Activated effector memory CD4-positive, alpha-beta T cell treated with Interleukin-2 at 50 U/mL for 16 hours (primary cell): ENCODE data around the gene OCIAD1.

Experiments
- DNase-seq: peaks from one replicate; pipeline ENCODE4 v3.0.0-alpha.2; 2020

OCIAD1 gene

DNA sequence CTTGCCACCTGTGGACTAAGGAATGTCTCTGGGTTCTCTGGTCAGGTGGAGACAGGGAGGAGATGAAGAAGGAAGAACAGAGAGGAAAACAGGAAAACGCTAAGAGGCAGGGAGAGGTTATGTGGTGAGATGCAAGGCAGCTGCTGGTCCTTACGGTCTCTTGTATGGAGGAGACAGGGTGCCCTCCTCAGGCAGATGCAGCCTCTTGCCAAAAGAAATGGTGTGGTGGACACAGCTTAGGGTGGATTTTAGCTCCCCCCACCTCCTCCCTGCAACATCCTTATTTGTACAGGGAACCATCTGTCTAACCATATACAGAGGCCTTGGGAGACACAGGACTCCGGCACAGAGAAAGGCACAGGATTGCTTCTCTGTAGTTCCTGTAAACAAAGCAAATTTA, 66.0 kb downstream of the OCIAD1 start:
- DNase-seq: no peak

DNA sequence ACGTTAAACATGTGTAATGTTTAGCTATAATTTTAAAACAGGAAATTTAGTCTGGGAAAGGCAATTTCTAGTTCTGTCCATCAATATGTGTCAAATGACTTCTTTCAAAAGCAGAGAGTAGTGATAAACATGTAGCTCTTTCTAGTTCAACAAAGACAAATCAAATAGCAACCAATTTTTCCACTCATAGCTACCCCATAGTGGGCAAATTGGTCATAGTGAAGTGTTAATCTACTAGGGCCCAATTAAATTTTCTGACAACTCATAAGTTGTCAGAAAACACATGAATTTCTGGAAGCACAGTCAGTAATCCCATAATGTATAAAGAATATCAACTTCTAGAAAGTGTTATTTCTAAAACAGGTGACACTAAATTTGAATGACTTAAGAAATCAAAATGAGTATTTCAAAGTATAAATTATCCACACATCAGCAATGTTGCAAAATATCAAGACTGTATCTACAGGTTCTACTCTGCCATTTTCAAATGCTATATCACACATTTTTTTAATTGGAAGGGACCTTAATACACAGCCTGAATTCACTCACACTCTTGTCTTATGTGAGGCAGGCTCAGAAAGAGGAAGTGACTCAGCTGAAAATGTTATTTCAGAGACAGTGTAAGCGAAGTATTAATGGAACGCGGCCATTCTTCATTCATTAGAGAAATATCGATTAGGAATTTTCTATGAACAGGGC, 68.0 kb downstream of the OCIAD1 start:
- no peak for DNase-seq

DNA sequence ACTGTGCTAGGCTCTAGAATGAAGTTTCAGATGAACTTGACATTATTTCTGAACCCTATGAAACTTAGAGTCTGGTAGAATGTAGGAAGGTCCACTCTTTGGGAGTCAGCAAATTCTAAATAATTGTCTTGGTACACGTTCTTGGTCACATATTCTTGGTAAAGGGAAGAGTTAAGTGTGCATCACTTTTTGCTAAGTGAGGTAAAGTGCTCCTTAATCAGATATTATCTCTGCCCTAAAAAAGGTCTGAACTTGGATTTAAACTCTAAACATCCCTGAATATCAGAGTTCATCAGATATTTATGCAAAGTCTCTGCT, 68.5 kb downstream of the OCIAD1 start:
- no peak for DNase-seq

DNA sequence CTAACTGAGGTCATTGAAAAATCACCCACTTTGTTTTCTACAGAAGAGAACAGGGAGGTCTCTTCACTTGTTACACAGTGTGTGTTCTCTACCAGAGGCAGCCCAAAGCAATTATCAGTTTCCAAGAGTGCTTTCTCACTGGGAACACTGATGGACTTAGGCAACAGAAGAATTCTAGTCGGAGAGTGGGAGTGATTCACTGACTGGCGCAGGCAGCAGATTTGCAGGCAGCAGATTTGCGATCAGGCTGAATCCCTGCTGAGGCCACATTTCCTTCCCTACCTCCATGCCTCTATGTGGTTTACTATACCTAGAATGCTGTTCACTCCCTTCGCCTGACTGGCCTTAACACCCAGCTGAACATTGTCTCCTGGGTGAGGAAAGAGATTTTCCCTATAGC, 69.1 kb downstream of the OCIAD1 start:
- no peak for DNase-seq

DNA sequence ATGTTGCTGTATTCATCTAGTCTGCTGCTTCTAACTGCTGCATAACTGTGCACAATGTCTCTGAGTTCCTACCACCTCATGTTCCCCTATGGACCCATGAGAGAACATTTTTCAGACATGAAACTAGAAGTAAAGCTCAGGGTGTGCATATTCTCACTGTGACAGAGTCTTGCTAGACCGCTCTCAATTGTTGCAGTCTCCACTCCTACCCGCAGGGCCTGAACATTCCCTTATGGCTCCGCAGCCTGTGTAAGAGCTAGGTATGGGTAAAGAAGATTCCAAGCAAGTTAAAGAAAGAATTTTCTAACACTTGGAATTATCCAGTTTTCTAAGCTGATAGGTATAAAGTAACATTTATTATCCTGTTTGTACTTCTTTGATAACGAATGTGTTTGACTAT, 70.3 kb downstream of the OCIAD1 start:
- no peak for DNase-seq

DNA sequence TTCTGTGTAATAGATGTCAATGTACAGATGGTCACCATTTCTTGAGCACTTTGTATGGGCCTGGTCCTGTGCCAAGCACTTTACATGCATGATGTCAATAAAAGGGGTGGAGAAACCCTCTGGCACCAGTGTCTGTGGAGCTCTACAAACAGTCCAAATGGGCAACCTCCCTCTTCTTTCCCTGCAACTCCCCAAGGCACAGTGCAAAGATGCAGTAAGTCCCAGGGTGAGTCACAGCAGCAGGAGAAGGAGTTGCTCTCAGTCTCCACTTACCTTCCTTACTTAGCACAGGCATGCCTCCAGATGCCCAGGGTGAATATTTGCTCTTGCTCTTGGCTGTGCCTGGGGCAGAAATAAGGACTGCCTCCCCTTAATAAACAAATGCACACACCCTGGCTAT, 71.4 kb downstream of the OCIAD1 start:
- no peak for DNase-seq

DNA sequence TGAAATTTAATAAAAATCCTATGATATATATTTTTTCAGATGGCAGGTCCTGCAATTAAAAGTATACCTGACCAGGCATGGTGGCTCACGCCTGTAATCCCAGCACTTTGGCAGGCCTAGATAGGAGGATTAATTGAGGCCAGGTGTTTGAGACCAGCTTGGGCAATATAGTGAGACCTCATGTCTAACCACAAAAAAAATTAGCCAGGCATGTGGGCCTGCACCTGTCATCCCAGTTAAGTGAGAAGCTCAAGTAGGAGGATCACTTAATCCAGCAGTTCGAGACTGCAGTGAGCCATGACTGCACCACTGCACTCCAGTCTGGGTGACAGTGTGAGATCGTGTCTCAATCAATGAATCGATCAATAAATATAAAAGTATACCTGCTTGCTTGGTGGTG, 73.2 kb downstream of the OCIAD1 start:
- no peak for DNase-seq

DNA sequence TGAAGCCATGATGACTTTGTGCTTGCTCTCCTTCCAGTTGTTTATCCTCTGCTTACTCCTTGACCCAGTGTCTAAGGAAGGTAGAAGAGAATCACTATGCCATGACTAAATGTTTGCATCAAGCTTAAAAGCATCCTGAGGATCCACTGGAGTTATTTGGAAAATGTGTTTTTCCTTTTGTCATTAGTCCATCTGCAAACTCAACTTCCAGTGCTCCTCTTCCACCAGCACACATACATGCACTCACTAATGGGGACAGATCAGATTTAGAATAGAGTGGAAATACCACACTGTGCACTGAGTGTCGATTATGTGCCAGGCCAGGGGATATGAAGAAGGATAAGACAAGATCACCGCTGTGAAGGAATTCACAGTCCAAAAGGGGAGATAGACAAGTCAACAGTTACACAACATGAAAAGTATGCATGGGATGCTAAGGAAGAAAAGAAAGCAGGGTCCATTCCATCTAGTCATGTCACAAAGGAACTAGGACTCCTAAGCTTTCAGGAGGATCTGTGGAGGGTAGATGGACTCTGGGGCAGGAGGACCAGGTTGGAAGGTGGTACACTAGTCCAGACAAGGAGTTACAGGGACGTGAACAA, 73.8 kb downstream of the OCIAD1 start:
- no peak for DNase-seq

DNA sequence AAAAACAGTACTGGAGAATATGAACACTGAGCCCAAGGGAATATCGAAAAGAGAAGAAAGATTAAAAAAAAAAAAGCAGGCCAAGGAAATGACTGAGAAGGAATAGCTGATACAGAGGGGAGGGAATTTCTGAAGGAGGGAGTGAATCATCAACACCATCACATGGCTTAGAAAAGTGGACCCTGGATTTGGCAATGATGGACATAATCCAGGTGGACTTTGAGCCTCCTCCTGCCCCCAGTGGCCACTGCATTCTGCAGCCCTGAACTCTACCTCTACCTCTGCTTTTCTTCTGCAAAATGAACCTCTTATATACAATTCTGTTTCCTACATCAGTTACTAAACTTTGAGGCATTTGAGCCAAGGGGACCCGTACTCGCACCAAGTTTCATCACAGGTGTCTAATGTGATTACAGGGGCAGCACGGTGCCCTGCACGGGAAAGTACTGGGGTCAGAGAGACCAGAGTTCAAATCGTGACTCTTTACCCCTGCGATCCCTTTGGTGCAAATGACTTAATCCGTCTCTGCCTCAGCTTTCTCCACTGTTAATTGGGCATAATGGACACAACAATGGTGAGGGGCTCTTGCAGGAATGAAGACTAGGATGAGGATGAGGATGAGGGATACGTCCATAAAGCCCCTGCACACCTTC, 74.6 kb downstream of the OCIAD1 start:
- no peak for DNase-seq

DNA sequence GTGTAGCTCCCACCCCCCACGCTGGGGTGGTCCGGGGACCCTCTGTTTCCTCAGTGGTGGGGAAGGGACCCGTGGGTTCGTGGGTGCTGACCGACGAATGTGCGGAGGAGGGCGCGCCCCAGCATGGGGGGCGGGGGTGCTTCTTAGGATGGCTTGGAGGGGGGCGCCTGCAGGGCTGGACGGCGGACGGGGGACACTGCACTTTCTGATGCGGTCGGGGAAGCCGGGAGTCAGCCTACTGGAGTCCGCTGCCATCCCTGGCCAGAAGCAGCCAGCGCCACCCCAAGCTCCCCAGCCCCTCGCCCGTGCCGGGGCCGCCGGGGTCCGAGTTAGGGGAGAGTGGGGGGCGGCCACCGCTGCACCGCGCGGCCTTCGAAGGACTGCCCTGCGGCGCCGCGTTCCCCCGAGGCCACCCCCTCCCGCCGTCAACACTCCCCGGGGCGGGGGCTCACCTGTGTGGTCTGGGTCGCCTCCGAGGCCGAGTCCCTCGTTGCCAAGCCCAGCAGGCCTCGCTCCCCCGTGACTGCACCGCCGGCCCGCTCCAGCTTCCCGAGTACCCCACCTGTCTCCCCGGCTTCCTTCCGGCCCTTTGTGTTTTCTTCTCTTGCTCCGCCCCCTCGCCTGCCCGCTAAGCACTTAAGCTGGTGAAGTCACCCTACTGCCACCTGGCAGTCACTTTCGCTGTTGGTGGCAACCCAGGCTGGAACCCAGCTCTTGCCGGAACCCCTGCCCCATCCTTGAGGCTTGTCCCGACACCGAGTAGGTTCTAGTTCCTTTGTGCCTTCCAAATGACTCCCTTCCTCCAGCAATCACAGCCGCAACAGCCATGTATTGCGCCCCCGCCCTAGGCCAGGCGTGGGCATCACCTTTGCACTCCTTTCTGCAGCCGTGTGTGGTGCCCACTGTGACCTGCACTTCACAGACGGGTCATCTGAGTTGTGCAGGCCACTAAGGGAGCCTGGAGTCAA, 75.6 kb downstream of the OCIAD1 start, which contains the start of gene OCIAD2:
Gene OCIAD2 (minus strand): TSS at position 569 of the 968 bp plus-strand sequence. CDS start 2,225 bp downstream, outside the sequence.
- peak; percentile 83 for DNase-seq

DNA sequence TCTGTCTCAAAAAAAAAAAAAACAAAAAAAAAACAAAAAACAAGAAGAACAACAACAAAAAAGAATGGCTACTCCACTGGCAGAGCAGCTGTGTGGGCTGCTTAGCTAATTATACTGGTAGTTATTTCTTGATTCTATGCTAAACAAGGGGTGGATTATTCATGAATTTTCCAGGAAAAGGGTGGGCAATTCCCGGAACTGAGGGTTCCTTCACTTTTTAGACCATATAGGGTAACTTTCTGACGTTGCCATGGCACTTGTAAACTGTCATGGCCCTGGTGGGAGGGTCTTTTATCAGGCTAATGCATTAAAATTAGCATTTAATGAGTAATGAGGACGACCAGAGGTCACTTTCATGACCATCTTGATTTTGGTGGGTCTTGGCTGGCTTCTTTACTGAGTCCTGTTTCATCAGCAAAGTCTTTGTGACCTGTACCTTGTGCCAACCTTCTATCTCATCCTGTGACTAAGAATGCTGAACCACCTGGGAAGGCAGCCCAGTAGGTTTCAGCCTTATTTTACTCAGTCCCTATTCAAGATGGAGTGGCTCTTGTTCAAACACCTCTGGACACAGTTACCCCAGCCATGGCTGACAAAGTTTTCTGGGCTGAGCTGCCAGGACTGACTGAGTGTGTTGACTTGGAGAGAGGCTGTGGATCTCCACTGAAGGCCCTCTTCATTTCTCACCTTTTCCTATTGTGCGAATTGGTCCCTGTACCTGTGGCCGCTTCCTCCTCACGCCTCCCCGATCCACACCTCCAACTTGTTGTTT, 77.0 kb downstream of the OCIAD1 start:
- no peak for DNase-seq

DNA sequence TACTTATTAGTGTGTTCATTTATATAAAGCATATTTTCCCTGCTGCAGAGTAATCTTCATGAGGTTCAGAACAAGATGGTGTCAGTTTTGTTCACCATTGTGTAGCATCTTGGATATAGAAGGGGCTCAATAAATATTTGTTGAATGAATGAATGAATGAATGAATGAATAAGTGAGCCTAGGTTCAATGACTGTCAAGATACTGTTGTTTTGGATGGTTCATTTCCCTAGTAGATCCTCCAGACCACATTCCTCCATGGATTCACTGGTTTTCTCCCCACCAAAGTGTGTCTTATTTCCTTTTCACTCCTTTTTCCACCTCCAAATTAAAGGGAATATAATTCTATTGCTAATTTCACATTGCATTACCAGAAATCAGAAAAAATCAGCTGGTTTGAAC, 77.8 kb downstream of the OCIAD1 start:
- no peak for DNase-seq

DNA sequence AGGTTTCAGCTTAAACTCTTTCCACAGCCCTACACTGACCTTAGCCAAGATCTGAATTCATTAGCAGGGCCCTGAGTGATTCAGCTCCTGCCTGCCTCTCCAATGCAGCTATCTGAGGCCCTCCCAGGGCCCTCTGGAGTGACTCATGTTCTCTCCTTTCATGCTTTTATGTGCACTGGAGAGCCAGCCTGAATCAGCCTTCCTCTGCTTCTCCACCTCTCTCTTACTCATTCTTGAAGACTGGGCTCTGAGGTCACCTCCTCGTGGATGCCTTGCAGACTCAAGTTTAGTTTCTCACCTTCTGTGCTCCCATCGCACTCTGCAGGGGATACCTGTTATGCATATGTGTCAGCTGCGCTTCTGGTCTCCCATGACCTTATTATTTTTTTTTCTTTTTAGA, 78.8 kb downstream of the OCIAD1 start:
- no peak for DNase-seq

DNA sequence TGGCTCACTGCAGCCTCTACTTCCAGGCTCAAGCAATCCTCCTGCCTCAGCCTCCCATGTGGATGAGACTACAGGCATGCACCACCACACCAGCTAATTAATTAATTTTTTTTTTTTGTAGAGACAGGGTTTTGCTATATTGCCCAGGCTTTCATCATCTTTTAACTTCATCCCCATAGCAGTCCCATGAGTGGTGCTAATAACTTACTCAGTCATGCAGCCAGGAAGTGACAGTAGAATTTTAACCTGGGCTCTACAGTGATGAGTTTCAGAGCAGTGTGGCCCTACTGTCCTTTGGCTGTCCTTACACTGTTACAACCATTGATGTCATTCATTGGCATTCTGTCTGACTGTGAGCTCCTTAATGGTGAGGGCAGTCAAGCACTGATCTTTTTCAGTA, 79.6 kb downstream of the OCIAD1 start:
- DNase-seq: no peak
